HL-60 (cell line): ENCODE data around the gene CD302.

Experiments used
- DNase-seq, 2 experiments: peaks; one replicate each; pipeline ENCODE4 v3.0.0-alpha.2; 2010 to 2020; ENCODE audit warnings: low read depth in 1 of 2, low spot score in 1 of 2
- H3K27ac ChIP-seq: fragments of 250-450 bp; sonication (Bioruptor Pico); replicated peaks from 2 replicates; pipeline ENCODE4 v1.5.1; 2020; ENCODE audit warnings: mild to moderate bottlenecking, moderate library complexity
- H3K27me3 ChIP-seq: fragments of 250-450 bp; sonication (Bioruptor Pico); 2 replicates; pipeline ENCODE4 v1.5.1; 2021; ENCODE audit warnings: mild to moderate bottlenecking, moderate library complexity; ENCODE audit not compliant: insufficient read depth, poor library complexity, severe bottlenecking
- H3K4me3 ChIP-seq: replicated peaks from 2 replicates; pipeline ENCODE4 v1.5.1; 2011; ENCODE audit warnings: mild to moderate bottlenecking, control low read depth, low read length; ENCODE audit not compliant: insufficient read depth
- CTCF ChIP-seq: IDR thresholded peaks from one replicate; pipeline ENCODE4 v1.5.1; 2011; ENCODE audit warnings: low read length, control low read depth, inconsistent platforms; ENCODE audit not compliant: insufficient read depth
- GABPA ChIP-seq: IDR thresholded peaks from 2 replicates; pipeline ENCODE4 v1.6.1; 2012; ENCODE audit warnings: low read depth
- POLR2AphosphoS5 ChIP-seq: IDR thresholded peaks from 2 replicates; pipeline ENCODE4 v1.6.1; 2012; ENCODE audit warnings: low read depth
- SPI1 ChIP-seq: IDR thresholded peaks from 2 replicates; pipeline ENCODE4 v1.6.1; 2012; ENCODE audit warnings: low read depth, mild to moderate bottlenecking, borderline replicate concordance
- TF ChIP-seq, protein P1 (sequence below): IDR thresholded peaks from 2 replicates; pipeline ENCODE4 v1.6.1; 2012; ENCODE audit warnings: low read depth; ENCODE audit not compliant: insufficient replicate concordance

Gene CD302

DNA sequence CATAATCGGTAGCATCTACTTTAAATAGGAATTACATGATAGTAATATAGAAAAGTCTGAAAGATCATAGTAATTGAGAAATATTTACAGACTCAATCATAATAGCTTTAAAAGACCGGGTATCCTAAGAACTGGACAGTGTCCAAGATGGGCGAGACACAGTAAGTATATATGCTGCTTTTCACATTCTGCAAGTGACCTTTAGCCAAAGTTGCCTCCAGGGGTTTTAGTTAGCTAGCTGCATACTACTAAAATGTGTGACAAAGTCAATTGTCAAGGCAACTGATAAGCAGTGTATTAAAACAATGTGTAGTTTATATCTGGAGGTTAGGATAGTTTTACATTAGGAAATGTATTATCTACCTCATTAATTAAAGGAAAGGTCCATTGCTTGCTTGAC lies 24.6 kb downstream of the CD302 start:
- no peak overlapping the region for H3K27ac ChIP-seq
- TF ChIP-seq SPI1 (no peak), POLR2AphosphoS5 (no peak), GABPA (no peak), CTCF (no peak)
- TF ChIP-seq, protein P1, sequence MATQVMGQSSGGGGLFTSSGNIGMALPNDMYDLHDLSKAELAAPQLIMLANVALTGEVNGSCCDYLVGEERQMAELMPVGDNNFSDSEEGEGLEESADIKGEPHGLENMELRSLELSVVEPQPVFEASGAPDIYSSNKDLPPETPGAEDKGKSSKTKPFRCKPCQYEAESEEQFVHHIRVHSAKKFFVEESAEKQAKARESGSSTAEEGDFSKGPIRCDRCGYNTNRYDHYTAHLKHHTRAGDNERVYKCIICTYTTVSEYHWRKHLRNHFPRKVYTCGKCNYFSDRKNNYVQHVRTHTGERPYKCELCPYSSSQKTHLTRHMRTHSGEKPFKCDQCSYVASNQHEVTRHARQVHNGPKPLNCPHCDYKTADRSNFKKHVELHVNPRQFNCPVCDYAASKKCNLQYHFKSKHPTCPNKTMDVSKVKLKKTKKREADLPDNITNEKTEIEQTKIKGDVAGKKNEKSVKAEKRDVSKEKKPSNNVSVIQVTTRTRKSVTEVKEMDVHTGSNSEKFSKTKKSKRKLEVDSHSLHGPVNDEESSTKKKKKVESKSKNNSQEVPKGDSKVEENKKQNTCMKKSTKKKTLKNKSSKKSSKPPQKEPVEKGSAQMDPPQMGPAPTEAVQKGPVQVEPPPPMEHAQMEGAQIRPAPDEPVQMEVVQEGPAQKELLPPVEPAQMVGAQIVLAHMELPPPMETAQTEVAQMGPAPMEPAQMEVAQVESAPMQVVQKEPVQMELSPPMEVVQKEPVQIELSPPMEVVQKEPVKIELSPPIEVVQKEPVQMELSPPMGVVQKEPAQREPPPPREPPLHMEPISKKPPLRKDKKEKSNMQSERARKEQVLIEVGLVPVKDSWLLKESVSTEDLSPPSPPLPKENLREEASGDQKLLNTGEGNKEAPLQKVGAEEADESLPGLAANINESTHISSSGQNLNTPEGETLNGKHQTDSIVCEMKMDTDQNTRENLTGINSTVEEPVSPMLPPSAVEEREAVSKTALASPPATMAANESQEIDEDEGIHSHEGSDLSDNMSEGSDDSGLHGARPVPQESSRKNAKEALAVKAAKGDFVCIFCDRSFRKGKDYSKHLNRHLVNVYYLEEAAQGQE = no peak
- no peak for DNase-seq
- no peaks in the 10 kb centered on the region for H3K27me3 ChIP-seq
- H3K4me3 ChIP-seq = no peak overlapping the region

- H3K27ac ChIP-seq = no peak overlapping the region
- DNase-seq = no peak
- H3K27me3 ChIP-seq = no peaks in the 10 kb centered on the region
- TF ChIP-seq CTCF (no peak), POLR2AphosphoS5 (no peak), SPI1 (no peak), GABPA (no peak)
- TF ChIP-seq, protein P1 = no peak
- H3K4me3 ChIP-seq = no peak overlapping the region
Observed at GRCh38 chr2:159769147-159769546, 28.9 kb downstream of the CD302 start.

GRCh38 chr2:159762075-159762474 lies 35.9 kb downstream of the CD302 start:
- H3K4me3 ChIP-seq = no peak overlapping the region
- DNase-seq = no peak
- TF ChIP-seq POLR2AphosphoS5 (no peak), CTCF (no peak), SPI1 (no peak), GABPA (no peak)
- TF ChIP-seq, protein P1 = no peak
- no peaks in the 10 kb centered on the region for H3K27me3 ChIP-seq
- H3K27ac ChIP-seq = no peak overlapping the region
